ENCODE data around the gene CACNA1D.

Gene CACNA1D

DNA sequence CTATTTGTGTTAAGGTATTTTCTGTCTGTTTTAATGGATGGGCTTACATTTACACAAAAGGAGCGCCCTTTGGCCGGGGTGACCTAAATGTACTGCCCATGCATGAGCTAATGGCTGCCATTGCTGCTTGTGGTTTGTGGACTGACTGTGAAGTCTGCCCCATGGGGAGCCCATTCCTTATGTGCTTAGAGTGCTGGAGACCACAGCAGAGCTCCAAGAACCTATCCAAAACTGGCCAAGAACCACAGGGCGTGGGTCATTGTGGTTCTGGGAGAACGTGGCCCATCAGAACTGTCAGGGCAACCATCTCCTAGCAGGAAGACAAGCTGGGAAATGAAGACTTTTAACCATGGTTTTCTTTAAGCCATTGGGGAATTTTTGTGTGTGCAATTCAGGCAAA, 246.5 kb downstream of the CACNA1D start:
- H2AFZ ChIP-seq (ENCODE audit: low read depth, low read length, severe bottlenecking), result no peak overlapping the region
- TF ChIP-seq EZH2phosphoT487 (conservative IDR thresholded peaks at IDR 0.05; ENCODE audit: low read length), result no peak
- TF ChIP-seq, protein P1, sequence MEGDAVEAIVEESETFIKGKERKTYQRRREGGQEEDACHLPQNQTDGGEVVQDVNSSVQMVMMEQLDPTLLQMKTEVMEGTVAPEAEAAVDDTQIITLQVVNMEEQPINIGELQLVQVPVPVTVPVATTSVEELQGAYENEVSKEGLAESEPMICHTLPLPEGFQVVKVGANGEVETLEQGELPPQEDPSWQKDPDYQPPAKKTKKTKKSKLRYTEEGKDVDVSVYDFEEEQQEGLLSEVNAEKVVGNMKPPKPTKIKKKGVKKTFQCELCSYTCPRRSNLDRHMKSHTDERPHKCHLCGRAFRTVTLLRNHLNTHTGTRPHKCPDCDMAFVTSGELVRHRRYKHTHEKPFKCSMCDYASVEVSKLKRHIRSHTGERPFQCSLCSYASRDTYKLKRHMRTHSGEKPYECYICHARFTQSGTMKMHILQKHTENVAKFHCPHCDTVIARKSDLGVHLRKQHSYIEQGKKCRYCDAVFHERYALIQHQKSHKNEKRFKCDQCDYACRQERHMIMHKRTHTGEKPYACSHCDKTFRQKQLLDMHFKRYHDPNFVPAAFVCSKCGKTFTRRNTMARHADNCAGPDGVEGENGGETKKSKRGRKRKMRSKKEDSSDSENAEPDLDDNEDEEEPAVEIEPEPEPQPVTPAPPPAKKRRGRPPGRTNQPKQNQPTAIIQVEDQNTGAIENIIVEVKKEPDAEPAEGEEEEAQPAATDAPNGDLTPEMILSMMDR (IDR thresholded peaks at IDR 0.05; ENCODE audit: insufficient read depth, low read length, poor library complexity, severe bottlenecking), result no peak

DNA sequence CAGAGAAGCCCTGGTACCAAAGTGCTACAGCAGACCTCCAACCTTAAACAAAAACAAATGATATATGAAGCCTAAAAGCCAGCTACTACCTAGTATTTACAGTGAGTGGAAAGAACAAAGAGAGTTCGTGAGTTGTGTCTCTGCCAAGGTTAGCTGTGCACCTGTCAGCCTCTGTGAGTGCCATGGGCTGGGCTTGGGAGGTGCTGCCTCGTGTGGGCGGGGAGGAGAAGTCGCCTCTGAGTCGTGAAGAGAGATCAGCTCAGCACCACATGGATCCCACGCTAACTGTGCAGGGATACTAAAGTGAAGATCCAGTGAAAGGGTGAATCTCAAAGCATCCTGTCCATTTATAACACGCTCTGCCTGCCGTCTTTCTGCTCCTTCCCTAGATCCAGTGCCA, 249.9 kb downstream of the CACNA1D start:
- H3K9me2 ChIP-seq (replicated peaks; ENCODE audit: insufficient read depth, low read length), result no peaks in the 10 kb centered on the region
- H3K27me3 ChIP-seq (ENCODE audit: low read length), result no peaks in the 10 kb centered on the region; the same call in 1 of the 2 replicates
- no peaks in the 10 kb centered on the region for H3K79me2 ChIP-seq (ENCODE audit: insufficient read depth, low read length)
- no peaks in the 10 kb centered on the region for H3F3A ChIP-seq (ENCODE audit: insufficient read depth)
- H3K4me3 ChIP-seq (ENCODE audit: insufficient read depth, low read length, poor library complexity, severe bottlenecking), result no peak overlapping the region
- no peak overlapping the region for H2AFZ ChIP-seq (ENCODE audit: low read depth, low read length, severe bottlenecking)
- no peak overlapping the region for H3K27ac ChIP-seq (ENCODE audit: low read depth, low read length)
- TF ChIP-seq EZH2phosphoT487 (conservative IDR thresholded peaks at IDR 0.05; ENCODE audit: low read length), result no peak
- TF ChIP-seq, protein P1 (IDR thresholded peaks at IDR 0.05; ENCODE audit: insufficient read depth, low read length, poor library complexity, severe bottlenecking), result no peak
- no peaks in the 10 kb centered on the region for H4K20me1 ChIP-seq (ENCODE audit: low read depth, low read length)
- no peaks in the 10 kb centered on the region for H3K9me3 ChIP-seq (ENCODE audit: insufficient read depth, low read length)
- H3K4me2 ChIP-seq (ENCODE audit: low read depth, low read length, poor library complexity, severe bottlenecking), result no peak overlapping the region
- H3K36me3 ChIP-seq (ENCODE audit: low read length), result no peaks in the 10 kb centered on the region
- no peak overlapping the region for H3K9ac ChIP-seq (ENCODE audit: low read length)

More for the DNA sequence above, 246.5 kb downstream of the CACNA1D start:
- Histone ChIP-seq H4K20me1 (ENCODE audit: low read depth, low read length) (no peaks in the 10 kb centered on the region), H3K79me2 (ENCODE audit: insufficient read depth, low read length) (no peaks in the 10 kb centered on the region), H3K4me2 (ENCODE audit: low read depth, low read length, poor library complexity, severe bottlenecking) (no peak overlapping the region), H3K9me2 (replicated peaks; ENCODE audit: insufficient read depth, low read length) (no peaks in the 10 kb centered on the region), H3K36me3 (ENCODE audit: low read length) (no peaks in the 10 kb centered on the region), H3K4me3 (ENCODE audit: insufficient read depth, low read length, poor library complexity, severe bottlenecking) (no peak overlapping the region), H3K9ac (ENCODE audit: low read length) (no peak overlapping the region), H3F3A (ENCODE audit: insufficient read depth) (no peaks in the 10 kb centered on the region), H3K9me3 (ENCODE audit: insufficient read depth, low read length) (no peaks in the 10 kb centered on the region), H3K27me3 (ENCODE audit: low read length) (no peaks in the 10 kb centered on the region; the same call in 1 of the 2 replicates), H3K27ac (ENCODE audit: low read depth, low read length) (no peak overlapping the region)

DNA sequence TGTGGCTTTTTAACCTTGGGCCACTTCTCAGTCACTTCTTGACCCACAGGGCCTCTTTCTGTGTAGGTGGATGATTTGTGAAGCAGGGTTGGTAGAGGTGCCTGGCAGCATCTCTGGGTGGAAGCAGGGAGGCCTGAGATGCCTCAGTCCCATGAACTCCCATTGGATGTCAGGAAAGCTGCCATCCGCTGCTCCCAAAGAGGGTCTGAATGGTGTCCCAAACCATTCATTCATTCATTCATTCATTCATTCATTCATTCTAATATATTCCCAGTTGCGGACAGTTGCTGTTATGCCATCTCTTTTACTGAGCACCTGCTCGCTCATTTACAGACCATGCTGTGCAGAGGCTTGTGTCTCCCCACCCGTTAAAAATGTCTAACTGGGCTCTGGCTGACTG, 253.1 kb downstream of the CACNA1D start:
- no peak overlapping the region for H3K27ac ChIP-seq (ENCODE audit: low read depth, low read length)
- H3F3A ChIP-seq (ENCODE audit: insufficient read depth), result no peaks in the 10 kb centered on the region
- no peaks in the 10 kb centered on the region for H3K9me2 ChIP-seq (replicated peaks; ENCODE audit: insufficient read depth, low read length)
- no peak overlapping the region for H2AFZ ChIP-seq (ENCODE audit: low read depth, low read length, severe bottlenecking)
- no peaks in the 10 kb centered on the region for H3K9me3 ChIP-seq (ENCODE audit: insufficient read depth, low read length)
- H4K20me1 ChIP-seq (ENCODE audit: low read depth, low read length), result no peaks in the 10 kb centered on the region
- H3K27me3 ChIP-seq (ENCODE audit: low read length), result no peaks in the 10 kb centered on the region
- H3K4me3 ChIP-seq (ENCODE audit: insufficient read depth, low read length, poor library complexity, severe bottlenecking), result no peak overlapping the region
- no peaks in the 10 kb centered on the region for H3K79me2 ChIP-seq (ENCODE audit: insufficient read depth, low read length)
- TF ChIP-seq, protein P1 (IDR thresholded peaks at IDR 0.05; ENCODE audit: insufficient read depth, low read length, poor library complexity, severe bottlenecking), result no peak
- TF ChIP-seq EZH2phosphoT487 (conservative IDR thresholded peaks at IDR 0.05; ENCODE audit: low read length), result no peak
- no peak overlapping the region for H3K9ac ChIP-seq (ENCODE audit: low read length)
- no peaks in the 10 kb centered on the region for H3K36me3 ChIP-seq (ENCODE audit: low read length)
- H3K4me2 ChIP-seq (ENCODE audit: low read depth, low read length, poor library complexity, severe bottlenecking), result no peak overlapping the region

Measured in SU-DHL-6 (cell line).